ENCODE data around the gene CTBP1.

- TF ChIP-seq REST (IDR thresholded peaks at IDR 0.05; ENCODE audit: low read depth) (no peak), EP300 (IDR thresholded peaks at IDR 0.05; ENCODE audit: borderline replicate concordance) (no peak), CREB1 (IDR thresholded peaks at IDR 0.05; ENCODE audit: low read depth) (no peak), TEAD4 (IDR thresholded peaks at IDR 0.05) (no peak), RAD21 (IDR thresholded peaks at IDR 0.05; ENCODE audit: low read depth) (no peak)
- TF ChIP-seq, protein P1, sequence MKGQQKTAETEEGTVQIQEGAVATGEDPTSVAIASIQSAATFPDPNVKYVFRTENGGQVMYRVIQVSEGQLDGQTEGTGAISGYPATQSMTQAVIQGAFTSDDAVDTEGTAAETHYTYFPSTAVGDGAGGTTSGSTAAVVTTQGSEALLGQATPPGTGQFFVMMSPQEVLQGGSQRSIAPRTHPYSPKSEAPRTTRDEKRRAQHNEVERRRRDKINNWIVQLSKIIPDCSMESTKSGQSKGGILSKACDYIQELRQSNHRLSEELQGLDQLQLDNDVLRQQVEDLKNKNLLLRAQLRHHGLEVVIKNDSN (IDR thresholded peaks at IDR 0.05) = no peak
These were observed 25.9 kb upstream of the CTBP1 start for GRCh38 chr4:1274871-1275270.
